ENCODE measurements around the gene ATAD3C.

DNA sequence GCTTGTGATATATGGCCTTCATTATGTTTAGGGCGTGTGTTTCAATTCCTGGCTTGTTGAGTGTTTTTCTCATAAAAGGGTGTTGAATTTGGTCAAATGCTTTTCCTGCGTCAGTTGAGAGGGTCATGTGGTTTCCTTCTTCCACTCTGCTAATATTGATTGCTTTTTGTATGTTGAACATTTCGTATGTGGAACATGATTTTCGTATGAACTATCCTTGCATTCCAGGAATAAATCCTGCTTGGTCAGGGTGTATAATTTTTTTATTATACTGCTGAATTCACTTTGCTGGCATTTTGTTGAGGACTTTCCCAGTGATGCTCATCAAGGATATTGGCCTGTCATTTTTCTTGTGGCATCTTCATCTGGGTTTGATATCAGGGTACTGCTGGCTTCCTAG, 57.8 kb downstream of the ATAD3C start:
- TF ChIP-seq CTCF (IDR thresholded peaks at IDR 0.05): no peak
- TF ChIP-seq POLR2A (IDR thresholded peaks at IDR 0.05): no peak
- no peak for TF ChIP-seq POLR2AphosphoS5 (IDR thresholded peaks at IDR 0.05)
- TF ChIP-seq EP300 (IDR thresholded peaks at IDR 0.05): no peak

Measured in sigmoid colon (tissue), 4 donors.